SKM-1 treated with dmso at 0.1 percent for 144 hours (cell line): ENCODE measurements around the gene RPL41.
A peak's percentile ranks its signal among the peaks of the same experiment; 100 is the strongest.
"Not testable (repeated sequence)": the region's sequence is repeated elsewhere in the genome, so short reads cannot be mapped to it uniquely, and the experiment has no call there.

Experiments used
- DNase-seq: peaks from one replicate; lab custom pipeline; 2025; ENCODE audit not compliant: unreplicated experiment; lab: John Stamatoyannopoulos, UW

RPL41 gene

DNA sequence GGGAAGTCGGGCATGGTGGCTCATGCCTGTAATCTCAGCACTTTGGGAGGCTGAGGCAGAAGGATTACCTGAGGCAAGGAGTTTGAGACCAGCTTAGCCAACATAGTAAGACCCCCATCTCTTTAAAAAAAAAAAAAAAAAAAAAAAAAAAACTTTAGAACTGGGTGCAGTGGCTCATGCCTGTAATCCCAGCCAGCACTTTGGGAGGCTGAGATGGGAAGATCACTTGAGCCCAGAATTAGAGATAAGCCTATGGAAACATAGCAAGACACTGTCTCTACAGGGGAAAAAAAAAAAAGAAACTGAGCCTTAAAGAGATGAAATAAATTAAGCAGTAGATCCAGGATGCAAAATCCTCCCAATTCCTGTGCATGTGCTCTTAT, 13.8 kb upstream of the RPL41 start:
- DNase-seq = no peak

DNA sequence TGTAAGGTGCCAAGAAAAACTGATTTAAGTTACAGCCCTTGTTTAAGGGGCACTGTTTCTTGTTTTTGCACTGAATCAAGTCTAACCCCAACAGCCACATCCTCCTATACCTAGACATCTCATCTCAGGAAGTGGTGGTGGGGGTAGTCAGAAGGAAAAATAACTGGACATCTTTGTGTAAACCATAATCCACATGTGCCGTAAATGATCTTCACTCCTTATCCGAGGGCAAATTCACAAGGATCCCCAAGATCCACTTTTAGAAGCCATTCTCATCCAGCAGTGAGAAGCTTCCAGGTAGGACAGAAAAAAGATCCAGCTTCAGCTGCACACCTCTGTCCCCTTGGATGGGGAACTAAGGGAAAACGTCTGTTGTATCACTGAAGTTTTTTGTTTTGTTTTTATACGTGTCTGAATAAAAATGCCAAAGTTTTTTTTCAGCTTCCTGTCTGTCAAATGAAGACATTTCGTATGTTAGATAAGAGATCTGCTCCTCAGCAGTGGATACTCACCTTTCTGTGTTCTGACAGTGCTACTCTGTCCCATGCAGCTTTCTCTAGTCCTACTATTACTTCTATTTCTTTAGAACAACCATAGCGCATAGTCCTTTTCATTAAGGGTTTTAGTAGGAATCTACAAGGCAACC, 13.2 kb upstream of the RPL41 start:
- DNase-seq = no peak

DNA sequence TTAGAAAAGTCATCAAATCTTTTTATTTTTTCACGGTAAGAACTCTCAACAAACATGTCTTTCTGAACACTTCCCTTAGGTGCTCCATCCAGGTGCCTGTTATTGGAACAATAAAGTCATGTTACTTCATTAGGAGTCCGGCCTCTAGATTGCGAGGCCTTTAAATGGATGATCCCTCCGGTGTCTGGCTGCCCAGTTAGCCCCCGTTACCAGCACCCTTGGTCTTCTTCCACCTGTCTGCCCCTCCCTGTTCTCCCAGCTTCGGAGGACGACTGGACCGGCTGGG, 12.7 kb upstream of the RPL41 start:
- DNase-seq = no peak

DNA sequence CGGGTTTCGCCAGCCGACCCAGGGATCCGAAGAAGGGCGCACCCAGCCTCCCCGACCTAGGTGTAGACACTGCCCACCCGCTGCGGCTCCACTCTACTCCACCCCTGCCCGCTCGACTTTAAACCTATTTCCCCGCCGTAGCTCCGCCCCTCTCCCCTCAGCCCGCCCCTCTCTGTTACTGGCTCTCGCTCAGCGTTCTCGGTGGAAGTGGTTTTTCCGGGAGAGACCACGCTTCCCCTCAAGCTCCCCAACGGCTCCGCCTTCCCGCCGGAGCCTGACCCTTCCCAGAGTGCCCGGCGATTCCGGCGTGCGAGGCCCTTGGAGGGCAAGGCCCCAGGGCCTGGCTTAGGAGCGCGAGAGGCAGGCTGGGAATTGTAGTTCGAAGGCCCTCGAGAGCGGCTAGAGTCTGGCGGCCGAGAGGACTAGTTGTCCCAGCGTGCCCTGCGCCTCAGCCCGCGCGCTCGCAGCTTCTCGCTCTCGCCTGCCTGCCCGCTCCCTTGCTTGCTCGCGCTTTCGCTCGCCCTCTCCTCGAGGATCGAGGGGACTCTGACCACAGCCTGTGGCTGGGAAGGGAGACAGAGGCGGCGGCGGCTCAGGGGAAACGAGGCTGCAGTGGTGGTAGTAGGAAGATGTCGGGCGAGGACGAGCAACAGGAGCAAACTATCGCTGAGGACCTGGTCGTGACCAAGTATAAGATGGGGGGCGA, 12.2 kb upstream of the RPL41 start, which contains the start of gene PA2G4:
PA2G4 (plus strand) TSS at position 451 of the 706 bp plus-strand sequence; CDS start at position 630, 179 bp downstream.
- DNase-seq = peak; percentile 85

DNA sequence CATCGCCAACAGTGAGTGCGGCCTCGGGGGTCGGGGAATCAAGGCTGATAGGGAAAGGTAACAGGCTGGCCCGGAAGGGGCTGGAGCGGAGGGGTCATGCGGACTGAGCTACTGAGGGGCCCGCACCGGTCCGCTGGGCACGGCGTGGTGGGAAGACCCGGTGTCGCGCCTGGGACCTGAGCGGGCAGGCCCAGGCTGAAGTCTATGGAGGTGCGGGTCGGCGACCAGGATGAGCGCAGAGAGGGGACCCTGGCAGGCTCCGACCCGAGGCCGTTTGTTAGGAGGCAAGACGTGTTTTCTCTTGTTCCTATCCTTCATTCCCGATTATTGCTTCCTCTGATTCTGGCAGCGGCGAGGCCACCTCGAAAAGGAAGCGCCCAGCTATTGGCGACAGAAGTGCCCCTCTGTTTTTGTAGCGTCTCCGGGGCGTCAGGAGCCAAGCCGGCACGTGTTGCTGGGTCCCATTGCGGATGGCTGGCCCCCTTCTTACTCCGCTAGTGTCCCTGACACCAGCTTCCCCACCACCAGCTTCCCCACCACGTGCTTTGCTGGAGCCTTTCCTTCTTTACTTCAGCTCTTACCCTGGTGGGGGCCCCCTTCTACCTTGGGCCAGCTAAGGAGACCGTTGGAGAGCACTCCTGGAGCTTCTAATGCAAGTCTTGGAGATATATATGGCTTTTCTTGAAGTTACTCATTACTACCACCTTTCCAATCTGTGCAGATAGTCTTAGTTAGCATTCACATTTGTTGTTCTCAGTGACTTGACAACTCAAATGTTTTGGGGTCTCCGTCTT, 11.4 kb upstream of the RPL41 start:
- peak; percentile 2 for DNase-seq

DNA sequence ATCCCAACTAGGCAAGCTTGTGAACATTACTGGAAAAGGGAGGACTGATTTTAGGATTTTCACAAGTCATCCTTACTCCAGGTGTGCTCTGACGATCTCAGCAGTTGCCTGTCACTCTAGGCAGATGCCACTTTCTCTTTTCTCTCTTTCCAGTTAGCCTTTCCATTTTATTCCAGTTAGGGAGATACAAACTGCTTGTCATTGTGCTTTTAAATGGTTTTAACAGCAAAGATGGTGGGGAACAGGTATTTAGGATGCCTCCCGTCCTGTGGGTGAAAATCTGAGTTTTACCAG, 10.9 kb upstream of the RPL41 start:
- no peak for DNase-seq

DNA sequence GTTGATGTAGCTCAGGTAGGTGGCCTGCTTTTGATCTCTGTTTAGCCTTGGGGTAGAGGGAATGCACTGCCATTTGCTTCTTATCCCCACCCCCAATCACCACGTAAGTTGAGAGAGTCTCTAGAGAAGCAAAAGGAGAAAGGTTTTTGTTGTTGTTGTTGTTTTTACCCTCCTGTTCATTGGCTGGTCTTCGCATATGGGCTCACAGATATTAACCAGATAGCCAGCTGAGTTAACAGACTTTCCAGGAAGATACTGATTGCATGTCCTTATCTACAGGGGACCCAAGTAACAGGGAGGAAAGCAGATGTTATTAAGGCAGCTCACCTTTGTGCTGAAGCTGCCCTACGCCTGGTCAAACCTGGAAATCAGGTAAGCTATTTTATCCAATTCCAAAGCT, 9.2 kb upstream of the RPL41 start:
- DNase-seq = no peak

DNA sequence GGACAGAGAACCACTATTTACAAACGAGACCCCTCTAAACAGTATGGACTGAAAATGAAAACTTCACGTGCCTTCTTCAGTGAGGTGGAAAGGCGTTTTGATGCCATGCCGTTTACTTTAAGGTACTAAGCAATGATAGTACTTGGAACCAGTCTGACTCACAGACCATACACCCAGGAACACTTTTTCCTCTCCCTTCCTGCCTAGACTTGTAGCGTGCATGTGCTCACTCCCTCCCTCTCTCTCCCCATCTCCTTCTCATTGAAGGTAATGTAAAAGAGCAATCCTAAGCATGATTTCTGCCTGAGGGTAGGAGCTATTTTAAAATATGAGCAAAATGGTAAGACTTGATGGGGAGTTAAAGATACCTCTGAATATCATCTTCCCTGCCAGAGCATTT, 5.9 kb upstream of the RPL41 start:
- DNase-seq = no peak

DNA sequence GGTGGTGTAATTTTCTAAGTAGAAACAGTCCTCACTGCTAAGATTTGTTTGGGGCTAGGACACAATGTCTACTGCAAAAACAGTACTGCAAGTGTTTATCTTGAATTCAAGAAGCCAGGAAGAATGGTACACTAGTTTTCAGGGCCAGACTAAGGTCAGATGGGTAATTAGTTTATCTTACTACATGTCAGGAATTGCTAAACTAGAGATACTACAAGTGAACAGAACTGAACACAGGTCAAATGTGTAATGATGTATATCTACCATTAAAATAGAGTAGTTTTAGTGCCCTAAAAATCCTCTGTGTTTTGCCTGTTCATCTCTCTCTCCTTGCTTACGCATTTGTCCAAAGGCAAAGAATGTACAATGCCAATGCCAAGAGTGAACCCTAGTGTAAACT, 2.3 kb upstream of the RPL41 start:
- no peak for DNase-seq

DNA sequence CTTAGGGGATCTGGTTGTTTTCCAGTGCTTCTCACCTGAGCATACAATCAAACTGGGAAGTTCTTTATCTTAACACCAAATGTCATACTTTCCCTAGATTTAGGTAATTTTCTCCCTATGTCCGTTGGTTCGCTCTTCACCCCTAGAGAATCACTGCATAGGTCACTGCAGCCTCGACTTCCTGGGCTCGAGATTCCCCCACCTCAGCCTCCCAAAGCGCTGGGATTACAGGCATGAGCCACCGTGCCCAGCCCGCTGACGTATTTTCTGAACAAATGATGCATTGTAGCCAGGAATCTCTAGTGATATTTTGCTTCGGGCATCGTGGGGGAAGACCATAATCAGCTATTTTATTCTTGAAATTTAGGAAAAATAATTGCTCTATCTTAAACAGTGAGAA, 1.1 kb upstream of the RPL41 start:
- no peak for DNase-seq

DNA sequence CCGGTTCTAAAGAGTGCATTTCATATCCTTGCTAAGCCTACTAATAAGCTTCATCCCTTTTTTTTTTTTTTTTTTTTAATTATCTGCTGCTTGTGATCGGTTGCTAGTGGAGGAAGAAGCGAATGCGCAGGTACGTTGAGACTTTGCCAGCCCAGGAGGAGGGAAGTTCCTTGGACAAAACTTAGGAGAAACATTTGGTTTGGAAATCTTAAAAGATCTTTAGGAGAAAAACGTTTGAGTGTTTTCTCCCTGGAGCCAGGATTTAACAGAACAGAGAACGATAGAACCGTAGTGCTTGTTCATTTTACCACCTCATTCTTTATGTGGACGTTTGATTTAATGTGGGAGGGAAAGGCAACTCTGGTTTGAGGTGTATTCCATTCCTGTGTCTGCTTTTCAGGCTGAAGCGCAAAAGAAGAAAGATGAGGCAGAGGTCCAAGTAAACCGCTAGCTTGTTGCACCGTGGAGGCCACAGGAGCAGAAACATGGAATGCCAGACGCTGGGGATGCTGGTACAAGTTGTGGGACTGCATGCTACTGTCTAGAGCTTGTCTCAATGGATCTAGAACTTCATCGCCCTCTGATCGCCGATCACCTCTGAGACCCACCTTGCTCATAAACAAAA, 761 bp downstream of the RPL41 start:
- DNase-seq = not testable (repeated sequence)

DNA sequence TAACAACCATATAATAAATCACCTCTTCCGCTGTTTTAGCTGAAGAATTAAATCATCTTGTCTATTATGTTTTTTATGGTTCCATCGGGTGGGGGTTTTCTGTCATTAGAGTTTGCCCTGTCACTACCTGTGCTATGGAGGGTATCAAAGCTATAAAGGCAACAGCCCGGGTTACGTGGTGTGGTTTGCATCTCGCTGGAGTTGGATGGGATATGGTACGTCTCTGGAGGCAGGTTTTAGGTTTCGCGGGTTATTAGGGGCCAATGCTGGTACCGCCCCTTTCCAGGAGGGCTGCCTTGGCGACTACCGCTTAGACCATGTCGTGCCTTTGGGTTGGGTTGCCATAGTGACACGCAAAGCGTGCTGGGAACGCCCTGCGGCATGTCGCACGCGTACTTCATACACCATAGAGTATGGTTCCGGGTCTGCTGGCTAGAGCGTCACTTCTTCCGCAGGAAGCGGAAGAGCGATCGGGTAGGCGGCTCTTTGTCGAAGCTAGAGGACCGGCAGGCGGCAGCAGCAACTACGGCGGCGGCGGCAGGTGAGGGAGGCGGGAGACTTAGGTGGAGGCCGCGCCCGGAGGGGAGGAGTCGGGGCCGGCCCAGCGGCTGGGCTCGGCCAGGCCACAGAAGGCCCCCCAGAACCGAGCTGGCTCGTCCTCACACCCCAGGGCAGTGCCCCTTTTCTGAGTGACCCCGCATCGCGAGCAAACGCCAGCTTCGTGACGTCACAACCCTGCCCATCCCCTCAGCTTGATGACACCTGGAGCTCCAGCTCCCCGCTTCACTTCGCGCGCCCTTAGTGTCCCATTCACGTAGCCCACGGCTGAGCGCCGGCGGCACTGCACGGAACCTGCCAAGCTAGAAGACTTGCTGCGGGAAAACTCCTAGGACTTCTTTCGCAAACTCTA, 1.6 kb downstream of the RPL41 start, which contains the start of gene ZC3H10:
ZC3H10 (plus strand) TSS at position 489 of the 910 bp plus-strand sequence. CDS start 2,297 bp downstream, outside the sequence.
- DNase-seq = peak; percentile 88

DNA sequence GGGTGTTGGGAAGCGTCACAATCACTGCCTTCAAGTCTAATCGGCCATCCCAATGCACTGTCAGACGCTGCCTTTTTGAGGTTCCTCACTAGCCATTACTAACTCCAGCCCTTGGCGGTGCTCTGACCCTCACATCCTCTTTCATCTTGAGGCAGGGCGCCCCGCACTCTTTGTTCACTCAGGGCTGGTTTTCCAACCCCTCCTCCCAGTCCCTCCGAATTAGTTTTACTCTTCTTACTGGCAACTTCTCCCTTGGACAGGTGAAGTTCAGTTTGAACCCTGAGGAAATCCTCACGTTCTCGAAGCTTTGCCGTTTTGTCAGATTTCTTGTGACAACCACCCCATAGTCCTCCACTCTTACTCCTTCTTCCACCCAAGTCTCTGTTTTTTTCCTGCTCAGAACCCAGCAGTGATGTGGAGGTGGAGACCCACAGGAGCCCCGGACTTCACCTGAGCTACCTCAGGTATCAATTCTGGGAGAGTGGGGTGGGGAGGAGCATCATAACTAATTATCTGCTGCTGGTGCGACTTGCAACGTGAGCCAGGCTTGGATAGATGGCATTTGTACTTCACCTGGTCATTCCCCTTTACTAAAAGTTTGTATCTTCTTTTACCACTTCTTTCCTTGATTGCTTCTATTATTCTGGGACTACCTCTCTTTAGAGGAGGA, 2.4 kb downstream of the RPL41 start:
- DNase-seq = no peak

DNA sequence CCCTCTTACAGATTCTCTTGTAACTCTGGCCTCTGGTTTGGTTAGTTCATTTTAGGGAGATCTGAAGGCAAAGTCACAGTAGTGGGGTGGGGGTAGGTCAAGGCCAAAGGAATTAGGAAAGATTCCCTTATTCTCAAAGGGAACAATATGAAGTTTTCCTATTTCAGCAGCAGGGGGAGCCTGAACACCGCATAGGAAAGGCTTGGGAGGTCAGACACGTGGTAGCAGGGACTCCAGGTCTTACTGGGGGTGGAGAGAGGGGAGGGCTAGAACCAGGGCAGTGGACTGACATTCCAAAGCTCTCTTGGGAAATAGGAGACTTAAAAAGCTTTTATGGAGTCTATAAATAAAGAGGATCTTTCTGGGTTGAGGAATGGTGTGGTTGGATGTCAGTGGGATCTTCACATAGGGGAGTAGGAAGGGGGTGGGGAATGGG, 2.9 kb downstream of the RPL41 start:
- DNase-seq = peak; percentile 34

DNA sequence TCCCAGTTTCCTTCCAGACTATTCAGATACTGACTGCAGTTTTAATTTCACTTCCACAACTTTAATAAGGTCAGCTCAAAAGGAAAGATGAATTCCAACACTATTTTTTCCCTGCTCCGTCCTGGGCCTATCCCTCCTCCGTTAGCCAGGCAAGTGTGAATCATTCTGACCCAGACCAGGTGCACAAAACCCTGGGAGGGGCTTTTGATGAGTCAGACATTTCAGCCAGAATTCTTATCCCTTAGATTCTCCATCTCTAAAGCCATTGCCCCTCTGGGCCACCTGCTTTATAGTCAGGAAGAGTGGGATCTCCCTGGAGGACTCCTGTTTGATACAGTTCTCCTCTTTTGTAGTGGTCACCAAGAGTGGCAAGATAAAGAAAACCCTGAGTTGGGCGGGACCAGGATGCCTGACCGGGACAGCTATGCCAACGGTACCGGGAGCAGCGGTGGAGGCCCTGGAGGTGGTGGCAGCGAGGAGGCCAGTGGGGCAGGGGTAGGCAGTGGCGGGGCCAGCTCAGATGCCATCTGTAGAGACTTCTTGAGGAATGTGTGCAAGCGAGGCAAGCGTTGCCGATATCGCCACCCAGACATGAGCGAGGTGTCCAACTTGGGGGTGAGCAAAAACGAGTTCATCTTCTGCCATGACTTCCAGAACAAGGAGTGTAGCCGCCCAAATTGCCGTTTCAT, 3.9 kb downstream of the RPL41 start:
- no peak for DNase-seq

DNA sequence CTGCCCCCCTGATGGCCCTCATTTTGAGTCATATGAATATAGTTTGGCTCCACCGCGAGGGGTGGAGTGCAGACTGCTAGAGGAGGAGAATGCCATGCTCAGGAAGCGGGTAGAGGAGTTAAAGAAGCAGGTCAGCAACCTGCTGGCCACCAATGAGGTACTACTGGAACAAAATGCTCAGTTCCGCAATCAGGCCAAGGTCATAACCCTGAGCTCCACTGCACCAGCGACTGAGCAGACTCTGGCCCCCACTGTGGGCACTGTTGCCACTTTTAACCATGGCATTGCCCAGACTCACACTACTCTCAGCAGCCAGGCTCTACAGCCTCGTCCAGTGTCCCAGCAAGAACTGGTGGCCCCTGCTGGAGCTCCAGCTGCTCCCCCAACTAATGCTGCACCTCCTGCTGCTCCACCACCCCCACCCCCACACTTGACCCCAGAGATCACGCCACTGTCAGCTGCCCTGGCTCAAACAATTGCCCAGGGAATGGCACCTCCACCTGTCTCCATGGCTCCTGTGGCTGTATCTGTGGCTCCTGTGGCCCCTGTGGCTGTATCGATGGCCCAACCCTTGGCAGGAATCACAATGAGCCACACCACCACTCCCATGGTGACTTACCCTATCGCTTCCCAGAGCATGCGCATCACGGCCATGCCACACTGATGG, 4.9 kb downstream of the RPL41 start:
- DNase-seq = no peak

DNA sequence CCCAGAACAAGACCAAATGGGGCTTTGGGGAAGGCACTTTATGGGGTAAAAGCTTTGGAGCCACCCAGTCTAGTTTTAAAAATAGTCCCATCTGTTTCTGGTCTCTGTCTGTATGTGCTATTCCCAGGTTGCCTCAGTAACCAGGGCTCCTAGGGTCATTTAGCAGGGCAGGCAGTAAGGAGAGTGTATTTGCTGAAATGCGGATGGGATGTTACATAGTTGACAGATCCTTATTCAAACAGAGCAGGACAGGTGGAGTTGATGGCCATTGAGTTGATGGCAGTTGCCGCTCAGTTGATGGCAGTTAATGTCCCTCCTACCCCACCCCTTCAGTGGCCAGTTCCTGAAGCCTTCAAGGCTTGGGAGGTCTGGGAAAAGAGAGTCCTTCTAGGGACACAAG, 6.2 kb downstream of the RPL41 start:
- no peak for DNase-seq

DNA sequence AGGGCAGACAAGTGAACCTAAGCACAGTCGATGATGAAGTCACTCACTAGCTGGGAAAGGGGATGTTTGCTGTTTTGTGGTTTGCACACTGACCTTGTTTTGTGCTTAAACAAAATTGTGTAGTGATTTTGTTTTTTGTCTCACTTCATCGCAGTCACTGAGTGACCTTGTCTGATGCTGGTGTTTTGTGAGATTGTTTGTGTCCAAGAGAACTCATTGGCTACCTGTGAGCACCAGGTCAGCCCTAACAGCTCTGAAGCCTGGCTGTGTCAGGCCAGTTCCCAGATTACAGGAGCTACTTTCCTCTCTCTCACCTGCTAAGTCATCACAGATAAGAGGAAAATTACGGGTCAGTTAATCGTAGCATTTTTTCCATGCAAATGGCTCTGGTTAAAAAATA, 7.7 kb downstream of the RPL41 start:
- no peak for DNase-seq

DNA sequence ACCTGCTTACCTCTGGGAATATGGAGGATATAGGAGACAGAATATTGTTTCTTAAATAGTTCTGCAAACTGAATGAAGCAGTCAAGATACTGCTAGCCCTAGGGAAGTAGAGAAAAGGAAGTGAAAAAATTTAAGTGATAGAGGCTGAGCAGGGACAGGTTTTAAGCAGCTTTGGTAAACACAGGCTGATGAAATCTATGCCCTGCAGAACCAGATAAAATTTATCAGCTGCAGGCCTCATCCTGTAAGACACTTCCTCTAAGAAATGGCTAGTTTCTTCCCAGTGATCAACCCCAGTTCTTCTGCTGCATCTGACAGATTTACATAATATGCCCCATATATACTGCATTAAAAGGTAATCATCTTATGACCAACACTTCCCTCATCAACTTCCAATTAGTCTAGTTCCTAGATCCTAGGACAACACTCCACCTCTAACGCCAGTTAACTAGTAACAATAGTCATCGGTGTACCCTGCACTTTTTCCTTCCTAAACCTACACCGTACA, 10.4 kb downstream of the RPL41 start:
- DNase-seq = peak; percentile 64
